Esophagus squamous epithelium (tissue), 5 donors: ENCODE results near the gene VIPR1. TPM values are rescaled to one million over a fixed set of nuclear protein-coding genes. Genes with fewer than 3 reads are reported as not detected.

Experiments
- DNase-seq: peaks from one replicate; lab custom pipeline; 2025; lab: John Stamatoyannopoulos, UW
- H3K27ac ChIP-seq, 4 donors: fragments of 200-600 bp; sonication (generic); one replicate each; pipeline ENCODE4 v1.5.1; 2016 to 2019; ENCODE audit warnings: mild to moderate bottlenecking in 1 of 4
- H3K27me3 ChIP-seq, 4 donors: fragments of 200-600 bp; sonication (generic); 1 replicate in 3 of 4; 2 replicates in 1 of 4; pipeline versions ENCODE4 v1.5.1 to v1.6.0; 2017 to 2021; ENCODE audit warnings: antibody characterized with exemption in 1 of 4
- H3K36me3 ChIP-seq, 3 donors: fragments of 200-600 bp; sonication (generic); one replicate each; pipeline ENCODE4 v1.5.1; 2016 to 2019
- H3K4me1 ChIP-seq, 3 donors: fragments of 200-600 bp; sonication (generic); one replicate each; pipeline ENCODE4 v1.5.1; 2017 to 2019
- H3K4me3 ChIP-seq, 4 donors: fragments of 200-600 bp; sonication (generic); 1 replicate in 3 of 4; 2 replicates in 1 of 4; pipeline ENCODE4 v1.5.1; 2016 to 2019; ENCODE audit warnings: mild to moderate bottlenecking in 2 of 4, moderate library complexity in 1 of 4
- H3K9me3 ChIP-seq, 3 donors: fragments of 200-600 bp; sonication (generic); one replicate each; pipeline ENCODE4 v1.5.1; 2016 to 2019
- POLR2A ChIP-seq, 4 donors: fragments of 450-650 bp; IDR thresholded peaks; one replicate each; pipeline ENCODE4 v1.6.1; 2017; ENCODE audit warnings: antibody characterized with exemption in 4 of 4, mild to moderate bottlenecking in 4 of 4, moderate library complexity in 3 of 4
- WGBS, 2 donors: methylation state at CpG; one replicate each; pipeline ENCODE4 v1.1.5; 2018; 5-methylcytosine and 5-hydroxymethylcytosine counted together
- intact Hi-C: fragments of 100-400 bp; cut with DNase I; formaldehyde crosslinking; loops from one replicate; pipeline ENCODE4 v1.15.0; 2022
- total RNA-seq, 4 donors: library from RNA; depleted of rRNA; stranded (reverse); fragments of >200 nt; gene quantifications; one replicate each; pipeline ENCODE4 v1.1.0, GENCODE V29; 2016
- TF ChIP-seq, protein P1 (sequence below), 6 experiments: fragments of 450-650 bp in 4 of 6; fragments of 200-600 bp in 2 of 6; sonication (generic) in 2 of 6; IDR thresholded peaks; one replicate each; pipeline ENCODE4 v1.5.1; 2016 to 2019; ENCODE audit warnings: antibody characterized with exemption in 6 of 6, mild to moderate bottlenecking in 4 of 6, moderate library complexity in 4 of 6
- donor health status: DM: yes; HTN: yes; CAD: no.

The VIPR1 gene
- total RNA-seq, 4 donors from 2014 or later, result 3.6 to 15.4 (median 8.6) TPM

- Histone ChIP-seq H3K9me3 (no peaks in the 10 kb centered on the region), H3K36me3 (no peaks in the 10 kb centered on the region), H3K4me1 (no peaks in the 10 kb centered on the region), H3K27ac (no peak overlapping the region), H3K27me3 (no peaks in the 10 kb centered on the region), H3K4me3 (no peak overlapping the region)
- intact Hi-C loops, result loop anchor here (10.0 kb wide), 1 partner anchor 297 kb away; no protein-coding TSS in a partner anchor
- 76 to 89% methylated on average over 4 of the region's 4 CpGs for WGBS, 2 donors
- no peak for DNase-seq
- TF ChIP-seq POLR2A (IDR thresholded peaks at IDR 0.05), result no peak
Observed at GRCh38 chr3:42532229-42532628, 29.8 kb downstream of the VIPR1 start.

GRCh38 chr3:42533161-42533897, 30.9 kb downstream of the VIPR1 start:
- TF ChIP-seq, protein P1, sequence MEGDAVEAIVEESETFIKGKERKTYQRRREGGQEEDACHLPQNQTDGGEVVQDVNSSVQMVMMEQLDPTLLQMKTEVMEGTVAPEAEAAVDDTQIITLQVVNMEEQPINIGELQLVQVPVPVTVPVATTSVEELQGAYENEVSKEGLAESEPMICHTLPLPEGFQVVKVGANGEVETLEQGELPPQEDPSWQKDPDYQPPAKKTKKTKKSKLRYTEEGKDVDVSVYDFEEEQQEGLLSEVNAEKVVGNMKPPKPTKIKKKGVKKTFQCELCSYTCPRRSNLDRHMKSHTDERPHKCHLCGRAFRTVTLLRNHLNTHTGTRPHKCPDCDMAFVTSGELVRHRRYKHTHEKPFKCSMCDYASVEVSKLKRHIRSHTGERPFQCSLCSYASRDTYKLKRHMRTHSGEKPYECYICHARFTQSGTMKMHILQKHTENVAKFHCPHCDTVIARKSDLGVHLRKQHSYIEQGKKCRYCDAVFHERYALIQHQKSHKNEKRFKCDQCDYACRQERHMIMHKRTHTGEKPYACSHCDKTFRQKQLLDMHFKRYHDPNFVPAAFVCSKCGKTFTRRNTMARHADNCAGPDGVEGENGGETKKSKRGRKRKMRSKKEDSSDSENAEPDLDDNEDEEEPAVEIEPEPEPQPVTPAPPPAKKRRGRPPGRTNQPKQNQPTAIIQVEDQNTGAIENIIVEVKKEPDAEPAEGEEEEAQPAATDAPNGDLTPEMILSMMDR (IDR thresholded peaks at IDR 0.05), result no peak
- no peak for TF ChIP-seq POLR2A (IDR thresholded peaks at IDR 0.05)
- H3K4me1 ChIP-seq, result no peaks in the 10 kb centered on the region
- no peak for DNase-seq
- WGBS, 2 donors, result 64 to 69% methylated on average over 5 of the region's 7 CpGs
- intact Hi-C loops, result loop anchor here (10.0 kb wide), 1 partner anchor 299 kb away; no protein-coding TSS in a partner anchor
- no peaks in the 10 kb centered on the region for H3K9me3 ChIP-seq
- no peaks in the 10 kb centered on the region for H3K27me3 ChIP-seq
- no peak overlapping the region for H3K27ac ChIP-seq
- no peaks in the 10 kb centered on the region for H3K36me3 ChIP-seq
- H3K4me3 ChIP-seq, result no peak overlapping the region

DNA sequence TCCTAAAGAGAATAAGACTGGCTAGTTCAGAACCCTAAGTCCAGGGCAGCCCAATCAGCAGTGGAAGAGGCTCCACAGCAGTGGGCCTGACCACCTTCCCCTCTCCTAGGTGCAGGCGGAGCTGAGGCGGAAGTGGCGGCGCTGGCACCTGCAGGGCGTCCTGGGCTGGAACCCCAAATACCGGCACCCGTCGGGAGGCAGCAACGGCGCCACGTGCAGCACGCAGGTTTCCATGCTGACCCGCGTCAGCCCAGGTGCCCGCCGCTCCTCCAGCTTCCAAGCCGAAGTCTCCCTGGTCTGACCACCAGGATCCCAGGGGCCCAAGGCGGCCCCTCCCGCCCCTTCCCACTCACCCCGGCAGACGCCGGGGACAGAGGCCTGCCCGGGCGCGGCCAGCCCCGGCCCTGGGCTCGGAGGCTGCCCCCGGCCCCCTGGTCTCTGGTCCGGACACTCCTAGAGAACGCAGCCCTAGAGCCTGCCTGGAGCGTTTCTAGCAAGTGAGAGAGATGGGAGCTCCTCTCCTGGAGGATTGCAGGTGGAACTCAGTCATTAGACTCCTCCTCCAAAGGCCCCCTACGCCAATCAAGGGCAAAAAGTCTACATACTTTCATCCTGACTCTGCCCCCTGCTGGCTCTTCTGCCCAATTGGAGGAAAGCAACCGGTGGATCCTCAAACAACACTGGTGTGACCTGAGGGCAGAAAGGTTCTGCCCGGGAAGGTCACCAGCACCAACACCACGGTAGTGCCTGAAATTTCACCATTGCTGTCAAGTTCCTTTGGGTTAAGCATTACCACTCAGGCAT, 33.7 kb downstream of the VIPR1 start:
- Histone ChIP-seq H3K27ac (no peak overlapping the region), H3K27me3 (no peaks in the 10 kb centered on the region), H3K4me3 (no peak overlapping the region), H3K9me3 (no peaks in the 10 kb centered on the region), H3K36me3 (no peaks in the 10 kb centered on the region), H3K4me1 (peaks cover 0 to 9% (median 0%) of the 10 kb centered on the region in 3 donors)
- DNase-seq, result no peak
- 13% methylated on average over 3 of the region's 35 CpGs; no CpG with 5 or more reads in 1 of the 2 donors for WGBS, 2 donors
- TF ChIP-seq POLR2A (IDR thresholded peaks at IDR 0.05), result no peak
- TF ChIP-seq, protein P1 (IDR thresholded peaks at IDR 0.05), result peak in 5 of 6 experiments; percentile 34 to 58 (median 50)
- intact Hi-C loops, result loop anchor here (10.0 kb wide), 1 partner anchor 301 kb away; no protein-coding TSS in a partner anchor

- no peak for TF ChIP-seq POLR2A (IDR thresholded peaks at IDR 0.05)
- TF ChIP-seq, protein P1 (IDR thresholded peaks at IDR 0.05), result no peak
- H3K36me3 ChIP-seq, result no peaks in the 10 kb centered on the region
- peaks cover 0 to 9% (median 0%) of the 10 kb centered on the region in 3 donors for H3K4me1 ChIP-seq
- H3K9me3 ChIP-seq, result no peaks in the 10 kb centered on the region
- intact Hi-C loops, result loop anchor here (10.0 kb wide), 1 partner anchor 303 kb away; no protein-coding TSS in a partner anchor
- no peak overlapping the region for H3K4me3 ChIP-seq
- H3K27me3 ChIP-seq, result no peaks in the 10 kb centered on the region
- no peak for DNase-seq
- no peak overlapping the region for H3K27ac ChIP-seq
Observed at GRCh38 chr3:42537350-42537749, 34.9 kb downstream of the VIPR1 start.

DNA sequence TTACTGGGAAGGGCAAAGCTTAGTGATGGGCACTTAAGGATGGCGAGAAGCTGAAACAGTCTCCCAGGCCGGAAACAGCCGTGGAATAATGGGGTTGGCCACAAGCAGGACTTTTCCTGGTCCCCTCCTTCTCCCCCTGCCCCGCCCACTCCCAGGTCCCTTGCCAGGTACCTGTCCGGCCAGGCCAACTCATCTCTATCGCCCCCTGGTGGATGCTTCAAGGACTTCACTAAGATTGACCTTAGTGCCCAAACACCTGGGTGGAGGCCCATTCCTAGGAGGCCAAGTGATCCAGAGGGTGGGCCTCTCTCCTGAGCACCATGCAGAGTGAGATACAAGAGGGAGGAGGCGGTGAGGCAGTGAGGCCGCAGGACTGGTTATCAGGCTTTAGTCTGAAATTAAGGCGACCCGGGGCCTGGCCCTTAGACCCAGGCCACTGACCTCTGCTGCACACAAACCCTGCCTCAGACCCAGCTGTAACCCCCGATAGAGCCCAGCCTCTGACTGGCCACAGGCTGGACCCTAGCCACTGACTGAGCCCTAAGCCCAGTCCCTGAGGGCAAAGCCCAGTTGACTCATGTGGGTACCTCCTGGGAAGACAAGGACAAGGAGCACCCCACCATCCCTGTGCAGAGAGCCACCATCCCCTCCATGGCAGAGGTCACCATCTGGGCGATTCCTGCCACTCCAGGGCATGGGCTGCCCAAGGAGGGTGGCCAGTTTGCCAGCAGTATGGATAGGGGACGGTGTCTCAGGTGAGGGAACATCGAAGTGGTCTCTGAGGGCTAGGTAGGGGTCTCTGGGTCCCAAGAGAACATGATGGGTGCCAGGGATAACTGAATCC, 37.6 kb downstream of the VIPR1 start:
- Histone ChIP-seq H3K27ac (no peak overlapping the region), H3K9me3 (no peaks in the 10 kb centered on the region), H3K4me3 (no peak overlapping the region), H3K36me3 (no peaks in the 10 kb centered on the region), H3K4me1 (peaks cover 0 to 28% (median 0%) of the 10 kb centered on the region in 3 donors), H3K27me3 (no peaks in the 10 kb centered on the region)
- no peak for DNase-seq
- intact Hi-C loops, result loop anchor here (5.0 to 10.0 kb wide), 2 partner anchors 38 to 305 kb away; partner anchors contain the start of gene VIPR1
- TF ChIP-seq POLR2A (IDR thresholded peaks at IDR 0.05), result no peak
- TF ChIP-seq, protein P1 (IDR thresholded peaks at IDR 0.05), result peak; percentile 71 to 83 (median 78)
- WGBS, 2 donors, result 18 to 78% methylated on average over 5 of the region's 14 CpGs
